H1 (cell line): ENCODE results near the gene MTX1.

Experiments used
- ATF2 ChIP-seq: IDR thresholded peaks from 2 replicates; pipeline ENCODE4 v1.6.1; 2012; ENCODE audit warnings: low read length, inconsistent platforms
- CTCF ChIP-seq, 3 experiments: IDR thresholded peaks; 1 replicate in 2 of 3; 2 replicates in 1 of 3; pipeline versions ENCODE4 v1.5.1 to v1.6.1; 2011; ENCODE audit warnings: low read length in 3 of 3, mild to moderate bottlenecking in 3 of 3, inconsistent platforms in 2 of 3, low read depth in 1 of 3, moderate library complexity in 1 of 3; ENCODE audit not compliant: insufficient read depth in 1 of 3; ENCODE audit errors: control extremely low read depth in 1 of 3
- GABPA ChIP-seq: IDR thresholded peaks from 2 replicates; pipeline ENCODE4 v1.6.1; 2011; ENCODE audit warnings: mild to moderate bottlenecking, low read length, moderate library complexity, borderline replicate concordance; ENCODE audit not compliant: insufficient read depth
- JUND ChIP-seq: IDR thresholded peaks from 2 replicates; pipeline ENCODE4 v1.6.1; 2011; ENCODE audit warnings: mild to moderate bottlenecking, improper control_type of control experiment, low read length
- POLR2AphosphoS5 ChIP-seq: IDR thresholded peaks from 2 replicates; pipeline ENCODE4 v1.6.1; 2011; ENCODE audit warnings: low read depth, low read length
- SIN3A ChIP-seq, 2 experiments: IDR thresholded peaks in 1 of 2; conservative IDR thresholded peaks in 1 of 2; 2 replicates each; pipeline ENCODE4 v1.6.1; 2011 to 2012; ENCODE audit warnings: low read length in 2 of 2, improper control_type of control experiment in 1 of 2, low read depth in 1 of 2, mild to moderate bottlenecking in 1 of 2
- TCF12 ChIP-seq: IDR thresholded peaks from 2 replicates; pipeline ENCODE4 v1.6.1; 2011; ENCODE audit warnings: low read depth, mild to moderate bottlenecking, low read length
- YY1 ChIP-seq: IDR thresholded peaks from 2 replicates; pipeline ENCODE4 v1.6.1; 2011; ENCODE audit warnings: low read depth, mild to moderate bottlenecking, low read length

GRCh38 chr1:155208541-155209311, at the start of gene MTX1:
- no peak for TF ChIP-seq CTCF (IDR thresholded peaks at IDR 0.05; ENCODE audit: control extremely low read depth in 1 of 3, insufficient read depth in 1 of 3, low read depth in 1 of 3, low read length in 3 of 3)
- no peak for TF ChIP-seq ATF2
- TF ChIP-seq GABPA = no peak; the same call in 1 of the 2 replicates
- TF ChIP-seq TCF12 = no peak
- no peak for TF ChIP-seq JUND
- TF ChIP-seq YY1 = peak; percentile 97
- TF ChIP-seq POLR2AphosphoS5 = peak; percentile 82
- peak; percentile 79 to 93; a peak in 3 of 4 replicates for TF ChIP-seq SIN3A (conservative IDR thresholded peaks at IDR 0.05 in 1 of 2, IDR thresholded peaks at IDR 0.05 in 1 of 2; ENCODE audit: low read depth in 1 of 2, low read length in 2 of 2)
